ENCODE results near the gene TOM1.

The TOM1 gene

GRCh38 chr22:35318346-35319215 is 18.9 kb downstream of the TOM1 start:
- DNase-seq (ENCODE audit: low read depth) = no peak
- H3K4me3 ChIP-seq (ENCODE audit: low read length) = no peak overlapping the region
- TF ChIP-seq, protein P1, sequence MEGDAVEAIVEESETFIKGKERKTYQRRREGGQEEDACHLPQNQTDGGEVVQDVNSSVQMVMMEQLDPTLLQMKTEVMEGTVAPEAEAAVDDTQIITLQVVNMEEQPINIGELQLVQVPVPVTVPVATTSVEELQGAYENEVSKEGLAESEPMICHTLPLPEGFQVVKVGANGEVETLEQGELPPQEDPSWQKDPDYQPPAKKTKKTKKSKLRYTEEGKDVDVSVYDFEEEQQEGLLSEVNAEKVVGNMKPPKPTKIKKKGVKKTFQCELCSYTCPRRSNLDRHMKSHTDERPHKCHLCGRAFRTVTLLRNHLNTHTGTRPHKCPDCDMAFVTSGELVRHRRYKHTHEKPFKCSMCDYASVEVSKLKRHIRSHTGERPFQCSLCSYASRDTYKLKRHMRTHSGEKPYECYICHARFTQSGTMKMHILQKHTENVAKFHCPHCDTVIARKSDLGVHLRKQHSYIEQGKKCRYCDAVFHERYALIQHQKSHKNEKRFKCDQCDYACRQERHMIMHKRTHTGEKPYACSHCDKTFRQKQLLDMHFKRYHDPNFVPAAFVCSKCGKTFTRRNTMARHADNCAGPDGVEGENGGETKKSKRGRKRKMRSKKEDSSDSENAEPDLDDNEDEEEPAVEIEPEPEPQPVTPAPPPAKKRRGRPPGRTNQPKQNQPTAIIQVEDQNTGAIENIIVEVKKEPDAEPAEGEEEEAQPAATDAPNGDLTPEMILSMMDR (conservative IDR thresholded peaks at IDR 0.05; ENCODE audit: low read length) = no peak

- TF ChIP-seq, protein P1 (conservative IDR thresholded peaks at IDR 0.05; ENCODE audit: low read length) = no peak
- DNase-seq (ENCODE audit: low read depth) = no peak
- no peak overlapping the region for H3K4me3 ChIP-seq (ENCODE audit: low read length)
Measured at GRCh38 chr22:35319244-35319985, 19.7 kb downstream of the TOM1 start.

DNA sequence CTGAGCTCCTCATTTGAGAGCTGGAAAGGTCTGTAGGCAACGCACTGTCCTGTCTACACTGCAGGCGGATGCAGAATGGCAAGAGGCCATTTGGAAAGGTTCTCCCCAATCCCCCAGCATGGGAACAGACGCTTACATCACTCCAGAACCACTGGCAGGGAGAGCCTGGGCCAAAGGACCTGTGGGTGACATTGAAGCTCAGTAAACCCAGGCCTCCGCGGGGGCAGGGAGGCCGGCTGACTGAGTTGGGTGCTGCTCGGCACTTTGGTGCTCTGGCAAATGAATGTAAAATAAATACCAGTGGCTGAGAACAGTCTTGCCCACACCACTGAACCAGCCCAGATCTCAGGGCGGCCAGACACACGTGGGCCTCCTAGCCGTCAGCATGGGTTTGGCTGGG is 22.4 kb downstream of the TOM1 start:
- TF ChIP-seq, protein P1 (conservative IDR thresholded peaks at IDR 0.05; ENCODE audit: low read length) = no peak
- H3K4me3 ChIP-seq (ENCODE audit: low read length) = no peak overlapping the region
- no peak for DNase-seq (ENCODE audit: low read depth)

GRCh38 chr22:35322893-35323292 is 23.2 kb downstream of the TOM1 start:
- TF ChIP-seq, protein P1 (conservative IDR thresholded peaks at IDR 0.05; ENCODE audit: low read length) = no peak
- no peak overlapping the region for H3K4me3 ChIP-seq (ENCODE audit: low read length)
- no peak for DNase-seq (ENCODE audit: low read depth)

GRCh38 chr22:35323305-35323704 is 23.6 kb downstream of the TOM1 start:
- no peak for DNase-seq (ENCODE audit: low read depth)
- no peak overlapping the region for H3K4me3 ChIP-seq (ENCODE audit: low read length)
- TF ChIP-seq, protein P1 (conservative IDR thresholded peaks at IDR 0.05; ENCODE audit: low read length) = no peak

DNA sequence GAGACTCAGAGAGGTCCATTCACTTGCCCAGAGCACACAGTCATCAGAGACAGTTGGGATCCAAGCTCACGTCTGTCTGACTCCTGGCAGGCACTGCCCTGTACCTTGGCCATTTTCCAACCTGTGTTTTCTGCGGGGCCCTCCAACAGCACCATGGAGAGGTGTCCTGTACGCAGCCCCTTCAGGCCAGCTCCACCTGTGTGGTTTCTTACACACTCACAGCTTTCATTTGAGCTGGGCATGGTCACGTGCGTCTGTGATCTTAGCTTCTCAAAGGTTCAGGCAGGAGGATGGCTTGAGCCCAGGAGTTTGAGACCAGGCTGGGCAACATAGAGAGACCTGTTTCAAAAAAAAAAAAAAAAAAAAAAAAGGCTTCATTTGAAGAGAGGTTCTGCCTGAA is 24.4 kb downstream of the TOM1 start:
- TF ChIP-seq, protein P1 (conservative IDR thresholded peaks at IDR 0.05; ENCODE audit: low read length) = no peak
- no peak overlapping the region for H3K4me3 ChIP-seq (ENCODE audit: low read length)
- DNase-seq (ENCODE audit: low read depth) = no peak
